AG09319 (cell line): ENCODE measurements around the gene ERC1.

Experiments
- DNase-seq: peaks from one replicate; pipeline ENCODE4 v3.0.0-alpha.2; 2010; ENCODE audit warnings: low read depth; ENCODE audit errors: extremely low read depth
- TF ChIP-seq, protein P1 (sequence below): IDR thresholded peaks from 2 replicates; pipeline ENCODE4 v1.5.1; 2011; ENCODE audit warnings: low read depth, mild to moderate bottlenecking, inconsistent platforms, low read length, moderate library complexity

ERC1 gene

DNA sequence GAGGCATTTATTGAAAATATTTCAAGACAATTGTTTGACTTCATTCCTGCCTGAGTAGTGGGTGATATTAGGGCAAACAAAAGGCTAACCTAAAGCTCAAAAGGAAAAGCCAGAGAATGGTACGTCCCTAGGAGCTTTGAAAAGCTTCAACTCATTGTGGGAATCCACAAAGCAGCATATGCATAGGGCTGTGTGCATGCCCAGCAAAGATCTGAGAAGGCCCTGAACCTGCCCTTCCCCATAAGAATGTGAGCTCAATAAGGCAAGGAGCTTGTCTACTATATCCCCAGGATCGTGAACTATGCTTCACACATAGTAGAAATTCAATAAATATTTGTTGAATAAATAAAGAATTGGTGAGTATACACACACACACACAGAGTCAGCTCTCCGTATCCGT is 22.5 kb upstream of the ERC1 start:
- DNase-seq: no peak
- TF ChIP-seq, protein P1, sequence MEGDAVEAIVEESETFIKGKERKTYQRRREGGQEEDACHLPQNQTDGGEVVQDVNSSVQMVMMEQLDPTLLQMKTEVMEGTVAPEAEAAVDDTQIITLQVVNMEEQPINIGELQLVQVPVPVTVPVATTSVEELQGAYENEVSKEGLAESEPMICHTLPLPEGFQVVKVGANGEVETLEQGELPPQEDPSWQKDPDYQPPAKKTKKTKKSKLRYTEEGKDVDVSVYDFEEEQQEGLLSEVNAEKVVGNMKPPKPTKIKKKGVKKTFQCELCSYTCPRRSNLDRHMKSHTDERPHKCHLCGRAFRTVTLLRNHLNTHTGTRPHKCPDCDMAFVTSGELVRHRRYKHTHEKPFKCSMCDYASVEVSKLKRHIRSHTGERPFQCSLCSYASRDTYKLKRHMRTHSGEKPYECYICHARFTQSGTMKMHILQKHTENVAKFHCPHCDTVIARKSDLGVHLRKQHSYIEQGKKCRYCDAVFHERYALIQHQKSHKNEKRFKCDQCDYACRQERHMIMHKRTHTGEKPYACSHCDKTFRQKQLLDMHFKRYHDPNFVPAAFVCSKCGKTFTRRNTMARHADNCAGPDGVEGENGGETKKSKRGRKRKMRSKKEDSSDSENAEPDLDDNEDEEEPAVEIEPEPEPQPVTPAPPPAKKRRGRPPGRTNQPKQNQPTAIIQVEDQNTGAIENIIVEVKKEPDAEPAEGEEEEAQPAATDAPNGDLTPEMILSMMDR: no peak

DNA sequence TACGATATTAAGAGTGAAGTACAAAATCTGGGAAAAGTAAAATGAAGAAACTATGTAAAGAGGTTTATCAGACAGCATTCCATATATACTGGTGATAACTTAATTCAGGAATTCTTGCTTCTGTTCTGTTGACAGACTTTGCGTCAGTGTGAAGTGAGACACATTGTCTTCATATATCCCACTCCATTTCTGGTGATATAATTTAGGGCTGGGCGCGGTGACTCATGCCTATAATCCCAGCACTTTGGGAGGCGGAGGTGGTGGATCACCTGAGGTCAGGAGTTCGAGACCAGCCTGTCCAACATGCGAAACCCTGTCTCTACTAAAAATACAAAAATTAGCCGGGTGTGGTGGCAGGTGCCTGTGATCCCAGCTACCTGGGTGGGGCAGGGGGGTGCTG is 21.2 kb upstream of the ERC1 start:
- TF ChIP-seq, protein P1: no peak
- DNase-seq: no peak

DNA sequence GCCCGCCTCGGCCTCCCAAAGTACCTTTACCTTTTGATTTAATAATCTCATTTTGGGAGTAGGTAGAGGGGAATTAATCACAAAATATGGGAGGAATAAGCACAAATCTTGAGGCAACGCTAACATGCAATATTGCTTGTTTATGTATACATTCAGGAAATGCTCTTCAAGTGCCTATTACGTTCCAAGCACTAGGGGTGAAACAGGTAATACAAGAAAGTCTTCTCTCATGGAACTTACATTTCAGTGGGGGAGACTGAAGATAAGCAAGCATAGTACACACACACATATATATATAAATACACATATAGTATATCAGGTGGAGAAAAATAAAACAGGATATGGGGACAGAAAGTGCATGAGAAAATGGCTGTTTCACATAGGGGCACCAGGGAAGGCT is 19.0 kb upstream of the ERC1 start:
- no peak for DNase-seq
- TF ChIP-seq, protein P1: no peak

- TF ChIP-seq, protein P1: no peak
- DNase-seq: no peak
These were observed 16.7 kb upstream of the ERC1 start for GRCh38 chr12:974271-974862.

GRCh38 chr12:976644-977043 is 14.4 kb upstream of the ERC1 start:
- no peak for DNase-seq
- TF ChIP-seq, protein P1: no peak

DNA sequence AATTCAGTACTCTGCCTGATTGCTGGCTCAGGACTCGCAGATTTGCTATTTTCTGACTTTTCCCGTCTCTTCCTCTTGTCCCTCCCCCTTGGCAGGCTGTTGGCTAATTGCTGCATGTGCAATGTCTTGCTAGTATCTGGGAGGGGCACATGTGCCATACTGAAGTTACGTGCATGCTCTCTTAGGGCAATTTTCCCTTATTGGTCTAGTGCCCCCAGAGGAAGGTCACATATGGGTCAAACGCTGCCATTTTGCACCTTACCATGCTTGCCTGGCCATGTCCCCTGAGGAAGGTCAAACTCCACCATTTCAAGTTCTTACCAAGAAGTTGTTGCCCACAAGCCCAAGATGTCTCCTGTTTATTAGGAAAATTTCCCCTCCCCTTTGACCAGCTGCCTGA is 13.9 kb upstream of the ERC1 start:
- DNase-seq: no peak
- TF ChIP-seq, protein P1: no peak

- no peak for DNase-seq
- TF ChIP-seq, protein P1: no peak
These were observed 11.7 kb upstream of the ERC1 start for GRCh38 chr12:979349-979748.
